Stimulated activated CD4-positive, alpha-beta T cell treated with anti-CD3 and anti-CD28 coated beads, Interleukin-1b, Interleukin-23, amount 100 ng/mL, for 48 hours (primary cell): ENCODE data around the gene FAM3A.

Source experiments
- DNase-seq: peaks from one replicate; pipeline ENCODE4 v3.0.0-alpha.2; 2020

Gene FAM3A

DNA sequence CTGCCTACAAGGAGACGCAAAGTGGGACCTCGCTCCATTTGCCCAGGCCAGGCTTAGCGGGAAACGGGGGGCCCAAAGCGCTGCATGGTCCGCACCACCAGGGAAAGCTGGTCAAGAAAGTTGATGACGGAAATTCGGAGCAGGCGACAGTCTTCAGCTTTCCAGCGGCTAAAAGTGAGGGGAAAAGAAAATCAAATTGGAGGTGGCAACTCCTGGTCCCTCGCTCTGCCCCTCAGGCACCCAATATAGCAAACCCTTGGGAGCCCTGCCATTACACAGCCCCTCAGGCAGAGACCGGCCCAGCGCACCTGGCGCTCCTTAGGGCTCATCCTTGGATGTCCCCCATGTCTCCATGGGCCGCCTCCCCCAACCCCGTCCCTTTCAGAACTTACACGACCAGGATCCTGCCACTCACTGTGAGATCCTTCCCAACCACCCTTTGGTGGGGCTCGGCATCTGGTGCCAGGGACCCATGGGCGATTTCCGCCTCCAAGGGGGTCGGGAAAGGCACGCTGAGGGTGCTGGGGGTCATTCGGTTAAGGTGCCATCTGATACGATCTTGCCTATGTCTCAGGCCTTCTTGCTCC lies 38.0 kb downstream of the FAM3A start:
- no peak for DNase-seq

DNA sequence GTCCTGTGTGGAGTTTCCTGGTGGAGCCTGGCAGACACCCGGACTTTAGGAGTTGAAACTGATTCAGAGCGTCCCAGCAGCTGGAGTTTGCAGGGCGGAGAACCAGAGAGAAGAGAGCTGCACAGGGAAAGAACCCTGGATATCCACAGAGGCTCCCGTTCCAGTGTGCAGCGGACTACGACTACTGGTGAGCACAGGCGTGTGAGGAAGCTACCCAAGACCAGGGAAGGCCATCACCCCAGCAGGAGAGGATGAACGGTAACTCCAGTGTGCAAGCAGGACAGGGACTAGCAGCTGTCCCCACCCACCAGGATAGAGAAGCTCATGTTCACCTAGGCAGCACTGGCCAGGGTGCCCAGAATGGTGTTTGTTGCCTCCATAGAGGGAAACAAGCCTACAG lies 39.2 kb downstream of the FAM3A start:
- DNase-seq, result no peak

DNA sequence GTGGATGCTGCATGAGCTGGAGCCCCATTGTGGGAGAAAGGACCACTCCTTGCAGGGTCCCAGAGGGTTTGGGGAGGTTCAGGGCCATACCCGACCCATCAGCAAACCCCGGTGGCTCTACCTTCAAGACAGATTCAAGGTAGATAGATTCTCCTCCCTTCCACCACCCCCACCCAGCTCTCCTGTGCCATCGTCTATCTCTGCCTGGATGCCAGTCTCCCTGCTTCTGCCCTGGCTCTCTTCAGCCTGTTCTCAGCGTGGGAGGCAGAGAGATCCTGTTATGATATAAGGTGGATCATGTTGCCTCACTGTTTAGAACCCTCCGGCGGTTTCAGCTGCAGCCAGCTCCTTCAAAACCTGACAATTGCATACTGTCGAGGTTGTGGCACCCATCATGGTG lies 42.3 kb downstream of the FAM3A start:
- DNase-seq, result no peak

DNA sequence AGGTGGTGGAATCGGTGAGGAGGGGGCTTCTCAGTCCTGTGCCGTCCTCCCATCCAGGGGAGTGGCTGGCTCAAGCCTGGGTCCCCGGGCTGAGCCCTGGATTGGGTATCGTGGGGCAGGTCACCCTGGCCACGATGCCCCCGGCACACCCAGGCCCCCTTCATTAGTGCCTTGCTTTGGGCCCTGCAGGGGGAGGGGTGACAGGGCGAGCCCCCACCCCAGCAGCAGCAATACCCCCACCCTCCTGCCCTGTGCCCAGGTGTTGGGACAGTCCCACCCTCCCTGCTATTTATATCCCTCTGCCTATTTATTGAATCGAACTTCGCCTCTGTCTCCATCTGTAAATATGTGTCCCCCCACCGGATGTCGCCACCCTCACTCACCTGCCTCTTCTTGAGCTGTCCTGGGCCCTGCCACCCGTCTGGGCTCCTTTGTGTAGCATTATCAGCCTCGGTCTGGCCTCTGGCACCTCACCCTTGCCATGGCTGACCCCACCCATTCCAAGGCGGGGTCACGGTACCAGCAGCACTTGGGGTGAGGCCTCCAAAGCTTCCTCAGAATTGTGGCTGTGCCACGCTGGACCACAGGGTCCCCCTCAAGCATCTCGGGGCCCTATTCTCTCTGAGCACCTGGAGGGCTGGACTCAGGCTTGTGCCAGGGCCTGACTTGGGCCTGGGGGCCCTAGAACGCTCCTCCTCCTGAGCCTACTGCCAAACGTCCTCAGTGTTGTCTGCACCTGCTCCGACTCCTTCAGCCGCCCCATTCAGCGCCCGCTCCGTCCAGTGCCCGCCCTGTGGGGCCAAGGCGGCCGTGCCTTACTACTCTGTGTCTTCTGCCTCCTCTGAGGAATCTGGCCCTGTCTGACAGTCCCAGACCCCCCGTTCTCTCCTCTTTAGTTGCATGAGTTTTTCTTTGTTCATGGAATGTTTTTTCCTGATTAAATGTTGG lies 43.1 kb downstream of the FAM3A start:
- DNase-seq, result no peak

DNA sequence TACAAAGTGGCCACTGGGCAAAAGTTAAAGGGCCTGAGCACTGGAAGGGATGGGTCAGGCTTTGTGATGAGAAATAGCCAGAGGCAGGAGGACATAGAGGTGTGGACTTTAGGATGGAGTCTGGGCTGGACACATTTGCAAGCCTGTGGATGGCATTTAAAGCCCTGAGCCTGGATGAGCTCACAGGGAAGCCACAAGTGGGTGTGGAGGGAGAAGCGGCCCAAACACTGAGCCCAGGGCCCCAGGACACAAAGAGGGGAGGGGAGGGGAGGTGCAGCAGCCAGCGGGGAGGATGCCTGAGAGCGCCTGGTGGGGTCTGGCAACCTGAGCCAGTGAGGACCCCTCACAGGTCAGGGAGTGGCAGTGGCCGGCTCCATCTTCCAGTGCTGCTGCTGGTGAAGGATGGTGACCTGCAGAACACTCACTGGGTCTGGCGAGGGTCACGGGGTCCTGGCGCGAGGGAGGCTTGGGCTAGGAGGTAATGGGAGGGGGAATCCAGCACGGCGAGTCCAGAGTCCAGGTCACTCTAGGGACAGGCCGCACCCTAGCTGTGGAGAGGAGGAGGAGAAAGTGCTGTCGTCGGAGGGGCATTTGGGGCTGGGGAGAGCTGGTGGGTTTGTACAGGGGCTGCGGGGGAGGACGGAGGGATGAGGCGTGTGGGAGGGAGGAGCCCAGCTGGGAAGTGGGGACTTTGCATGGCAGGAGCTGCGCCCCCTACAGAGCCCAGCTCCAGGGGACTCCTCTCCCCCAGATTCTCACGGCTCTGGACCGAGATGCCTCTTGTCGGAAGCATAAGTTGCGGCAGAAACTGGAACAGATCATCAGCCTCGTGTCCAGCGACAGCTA lies 44.0 kb downstream of the FAM3A start:
- DNase-seq, result no peak

DNA sequence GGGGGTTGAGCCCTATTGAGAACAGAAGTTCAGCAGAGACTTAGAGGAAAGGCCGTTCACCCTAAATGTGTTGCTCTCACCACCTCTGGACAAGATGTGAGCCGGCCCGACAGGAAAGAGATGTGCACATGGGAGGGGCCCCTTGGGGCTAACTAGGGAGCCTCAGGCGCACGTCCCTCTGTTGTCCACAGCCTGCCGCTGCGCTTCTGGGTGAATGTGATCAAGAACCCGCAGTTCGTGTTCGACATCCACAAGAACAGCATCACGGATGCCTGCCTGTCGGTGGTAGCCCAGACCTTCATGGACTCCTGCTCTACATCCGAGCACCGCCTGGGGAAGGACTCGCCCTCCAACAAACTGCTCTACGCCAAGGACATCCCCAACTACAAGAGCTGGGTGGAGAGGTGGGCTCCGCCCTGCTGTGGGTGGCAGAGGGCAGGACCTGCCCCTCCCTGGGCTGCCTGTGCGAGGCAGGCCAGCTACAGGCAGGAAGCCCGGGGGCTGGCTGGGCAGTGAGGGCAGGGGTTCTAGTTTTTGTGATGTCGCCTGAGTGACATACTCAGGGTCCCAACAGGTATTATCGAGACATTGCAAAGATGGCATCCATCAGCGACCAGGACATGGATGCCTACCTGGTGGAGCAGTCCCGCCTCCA lies 45.0 kb downstream of the FAM3A start:
- no peak for DNase-seq

DNA sequence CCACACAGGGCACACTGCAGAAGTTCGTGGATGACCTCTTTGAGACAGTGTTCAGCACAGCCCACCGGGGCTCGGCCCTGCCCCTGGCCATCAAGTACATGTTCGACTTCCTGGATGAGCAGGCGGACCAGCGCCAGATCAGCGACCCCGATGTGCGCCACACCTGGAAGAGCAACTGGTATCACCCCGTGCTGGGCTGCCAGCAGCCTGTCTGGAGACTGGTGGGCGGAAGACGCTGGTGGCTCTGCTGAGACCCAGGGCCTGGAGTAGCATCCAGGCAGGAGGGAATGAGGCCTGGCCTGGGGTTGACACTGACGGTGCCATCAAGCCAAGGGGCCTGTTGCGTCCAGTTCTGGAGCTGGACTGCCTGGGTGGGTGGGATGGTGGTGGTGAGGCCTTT lies 45.6 kb downstream of the FAM3A start:
- no peak for DNase-seq

DNA sequence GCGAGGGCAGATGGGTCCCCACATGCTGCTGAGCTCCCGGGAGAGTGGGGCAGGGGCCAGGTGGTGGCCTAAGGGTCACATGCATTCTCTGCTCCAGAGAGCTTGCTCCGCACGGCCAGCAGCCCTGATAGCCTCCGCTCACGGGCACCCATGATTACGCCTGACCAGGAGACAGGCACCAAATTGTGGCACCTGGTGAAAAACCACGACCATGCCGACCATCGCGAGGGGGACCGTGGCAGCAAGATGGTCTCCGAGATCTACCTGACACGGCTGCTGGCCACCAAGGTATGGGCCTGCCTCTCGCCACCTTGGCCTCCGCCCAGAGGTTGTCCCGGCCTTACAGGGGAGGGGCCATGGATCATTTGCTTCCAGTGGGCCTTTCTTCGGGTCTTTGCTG lies 46.2 kb downstream of the FAM3A start:
- no peak for DNase-seq

DNA sequence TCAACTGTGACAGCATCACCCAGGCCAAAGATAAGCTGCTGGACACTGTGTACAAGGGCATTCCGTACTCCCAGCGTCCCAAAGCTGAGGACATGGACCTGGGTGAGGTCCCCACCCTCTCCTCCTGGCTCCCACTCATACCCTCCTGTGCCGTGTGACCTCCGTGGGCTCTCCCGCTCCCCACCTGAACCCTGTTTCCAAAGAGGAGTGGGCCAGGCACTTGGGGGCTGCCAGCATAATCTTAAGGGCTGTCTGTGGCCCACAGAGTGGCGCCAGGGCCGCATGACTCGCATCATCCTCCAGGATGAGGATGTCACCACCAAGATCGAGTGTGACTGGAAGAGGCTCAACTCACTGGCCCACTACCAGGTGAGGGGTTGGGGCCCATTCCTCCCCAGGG lies 46.9 kb downstream of the FAM3A start:
- DNase-seq, result no peak

DNA sequence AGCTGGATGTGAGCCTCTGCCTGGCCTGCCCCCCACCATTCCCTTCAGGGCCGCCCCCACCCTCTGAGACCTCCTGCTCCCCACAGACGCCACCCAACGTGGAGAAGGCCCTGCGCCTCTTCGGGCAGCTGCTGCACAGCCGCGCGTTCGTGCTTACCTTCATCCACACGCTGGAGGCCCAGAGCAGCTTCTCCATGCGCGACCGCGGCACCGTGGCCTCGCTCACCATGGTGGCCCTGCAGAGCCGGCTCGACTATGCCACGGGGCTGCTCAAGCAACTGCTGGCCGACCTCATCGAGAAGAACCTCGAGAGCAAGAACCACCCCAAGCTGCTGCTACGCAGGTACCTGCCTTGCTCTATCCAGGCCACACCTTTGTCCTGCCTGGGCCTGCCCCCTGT lies 47.8 kb downstream of the FAM3A start:
- DNase-seq, result no peak

DNA sequence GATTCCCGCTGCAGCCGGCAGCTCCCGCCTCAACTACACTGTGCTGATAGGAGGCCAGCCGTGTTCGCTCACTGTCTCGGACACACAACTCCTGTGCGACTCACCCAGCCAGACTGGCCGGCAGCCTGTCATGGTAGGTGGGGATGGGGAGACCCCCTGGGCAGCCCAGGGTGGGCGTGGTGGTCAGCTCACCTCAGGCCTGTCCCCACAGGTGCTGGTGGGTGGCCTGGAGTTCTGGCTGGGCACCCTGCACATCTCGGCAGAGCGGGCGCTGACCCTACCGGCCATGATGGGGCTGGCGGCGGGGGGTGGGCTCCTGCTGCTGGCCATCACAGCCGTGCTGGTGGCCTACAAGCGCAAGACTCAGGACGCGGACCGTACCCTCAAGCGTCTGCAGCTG lies 48.5 kb downstream of the FAM3A start:
- DNase-seq, result no peak

DNA sequence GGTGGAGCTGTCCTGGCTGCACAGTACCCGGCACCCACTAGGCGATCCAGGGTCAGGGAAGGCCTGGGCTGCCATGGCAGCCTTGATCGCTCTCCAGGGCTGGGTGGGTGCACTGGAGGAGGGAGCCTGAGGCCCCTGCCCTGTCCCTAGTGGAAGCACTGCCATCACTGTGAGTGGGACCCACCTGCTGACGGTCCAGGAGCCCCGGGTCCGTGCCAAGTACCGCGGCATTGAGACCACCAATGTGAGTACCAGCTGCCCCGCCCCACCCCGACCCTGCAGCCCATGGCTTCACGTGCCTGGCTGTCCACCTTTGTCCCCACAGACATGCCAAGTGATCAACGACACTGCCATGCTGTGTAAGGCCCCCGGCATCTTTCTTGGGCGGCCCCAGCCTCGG lies 49.1 kb downstream of the FAM3A start:
- DNase-seq, result no peak

DNA sequence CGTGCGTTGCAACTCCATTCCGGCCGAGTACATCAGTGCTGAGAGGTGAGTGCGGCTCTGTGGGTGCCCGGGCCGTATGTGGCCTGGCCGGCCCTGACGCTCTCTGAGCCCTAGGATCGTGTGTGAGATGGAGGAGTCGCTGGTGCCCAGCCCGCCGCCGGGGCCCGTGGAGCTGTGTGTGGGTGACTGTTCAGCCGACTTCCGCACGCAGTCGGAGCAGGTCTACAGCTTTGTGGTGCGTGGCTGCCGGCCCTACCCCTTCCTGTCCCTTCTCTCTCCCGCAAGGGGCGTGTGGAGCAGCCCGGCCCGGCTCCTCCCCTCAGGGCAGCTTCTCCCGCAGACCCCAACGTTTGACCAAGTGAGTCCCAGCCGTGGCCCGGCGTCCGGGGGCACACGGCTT lies 50.0 kb downstream of the FAM3A start:
- DNase-seq, result no peak

DNA sequence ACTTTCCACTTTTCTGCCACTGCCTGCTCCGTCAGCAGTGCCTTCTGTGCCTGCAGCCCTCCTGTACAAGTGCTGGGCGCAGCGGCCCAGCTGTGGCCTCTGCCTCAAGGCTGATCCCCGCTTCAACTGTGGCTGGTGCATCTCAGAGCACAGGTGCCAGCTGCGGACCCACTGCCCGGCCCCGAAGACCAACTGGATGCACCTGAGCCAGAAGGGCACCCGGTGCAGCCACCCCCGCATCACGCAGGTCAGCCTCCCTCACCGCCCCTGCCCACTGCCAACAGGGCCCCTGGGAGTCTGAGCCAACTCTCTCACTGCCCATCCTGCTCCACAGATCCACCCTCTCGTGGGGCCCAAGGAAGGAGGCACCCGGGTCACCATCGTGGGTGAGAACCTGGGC lies 50.4 kb downstream of the FAM3A start:
- no peak for DNase-seq

DNA sequence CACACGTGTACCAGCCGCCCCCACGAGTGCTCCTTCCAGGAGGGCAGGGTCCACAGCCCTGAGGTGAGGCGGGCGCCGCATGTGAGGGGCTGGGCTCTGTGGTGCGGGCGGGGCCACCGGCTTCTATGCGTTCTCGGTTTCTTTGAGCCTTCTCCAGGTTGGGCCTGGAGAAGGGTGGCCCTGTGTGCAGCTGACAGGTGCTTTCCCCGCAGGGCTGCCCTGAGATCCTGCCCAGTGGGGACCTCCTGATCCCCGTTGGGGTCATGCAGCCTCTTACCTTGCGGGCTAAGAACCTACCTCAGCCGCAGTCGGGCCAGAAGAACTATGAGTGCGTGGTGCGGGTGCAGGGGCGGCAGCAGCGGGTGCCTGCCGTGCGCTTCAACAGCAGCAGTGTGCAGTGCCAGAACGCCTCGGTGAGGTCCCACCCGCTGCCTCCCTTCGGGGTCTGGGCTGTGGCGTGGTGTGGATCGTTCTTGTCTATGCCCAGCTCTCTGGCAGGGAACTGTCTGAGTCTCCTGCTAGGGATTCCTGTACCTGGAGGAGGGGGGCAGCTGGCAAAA lies 51.1 kb downstream of the FAM3A start:
- no peak for DNase-seq

DNA sequence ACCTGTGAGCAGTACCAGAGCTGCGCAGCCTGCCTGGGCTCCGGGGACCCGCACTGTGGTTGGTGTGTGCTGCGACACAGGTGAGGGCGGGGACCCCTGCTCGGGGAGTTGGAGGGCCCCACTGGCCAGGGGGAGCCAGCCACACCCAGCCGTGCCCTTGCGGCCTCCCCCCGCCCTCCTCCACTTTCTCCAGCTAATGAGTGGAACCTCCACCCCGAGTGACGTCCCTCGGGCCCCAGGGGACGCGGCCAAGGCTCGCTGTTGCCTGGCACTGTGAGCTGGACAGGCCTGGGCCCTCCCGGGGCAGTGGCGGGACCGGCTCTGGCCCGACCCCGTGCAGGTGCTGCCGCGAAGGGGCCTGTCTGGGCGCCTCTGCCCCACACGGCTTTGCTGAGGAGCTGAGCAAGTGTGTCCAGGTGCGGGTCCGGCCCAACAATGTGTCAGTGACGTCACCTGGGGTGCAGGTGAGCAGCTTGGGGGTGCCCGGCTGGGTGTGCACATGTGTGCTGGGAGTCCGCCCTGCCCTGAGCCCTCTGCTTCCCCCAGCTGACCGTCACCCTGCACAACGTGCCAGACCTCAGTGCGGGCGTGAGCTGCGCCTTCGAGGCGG lies 52.3 kb downstream of the FAM3A start:
- no peak for DNase-seq

DNA sequence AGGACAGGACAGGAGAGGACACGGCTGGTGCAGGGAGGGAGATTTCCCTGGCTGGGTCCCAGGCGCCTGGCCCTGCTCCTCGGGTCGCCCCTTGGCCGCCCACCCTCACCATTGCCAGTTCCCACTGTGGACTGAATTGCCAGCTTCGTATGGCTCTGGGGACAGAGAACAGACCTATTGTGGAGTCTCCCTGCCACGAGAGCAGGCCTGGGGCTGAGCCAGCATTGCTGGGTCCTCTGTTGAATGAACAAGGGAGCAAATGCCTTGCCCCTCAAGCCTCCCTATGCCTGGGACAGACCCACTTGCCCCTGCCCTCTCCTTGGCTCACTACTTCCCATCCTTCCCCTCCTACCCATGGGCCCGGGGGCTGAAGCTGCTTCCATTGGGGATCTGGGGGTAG lies 53.6 kb downstream of the FAM3A start:
- no peak for DNase-seq

DNA sequence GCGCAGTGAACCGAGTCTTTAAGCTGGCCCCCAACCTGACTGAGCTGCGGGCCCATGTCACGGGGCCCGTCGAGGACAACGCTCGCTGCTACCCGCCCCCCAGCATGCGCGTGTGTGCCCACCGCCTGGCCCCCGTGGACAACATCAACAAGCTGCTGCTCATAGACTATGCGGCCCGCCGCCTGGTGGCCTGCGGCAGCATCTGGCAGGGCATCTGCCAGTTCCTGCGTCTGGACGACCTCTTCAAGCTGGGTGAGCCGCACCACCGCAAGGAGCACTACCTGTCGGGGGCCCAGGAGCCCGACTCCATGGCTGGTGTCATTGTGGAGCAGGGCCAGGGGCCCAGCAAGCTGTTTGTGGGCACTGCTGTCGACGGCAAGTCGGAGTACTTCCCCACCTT lies 55.7 kb downstream of the FAM3A start:
- no peak for DNase-seq

DNA sequence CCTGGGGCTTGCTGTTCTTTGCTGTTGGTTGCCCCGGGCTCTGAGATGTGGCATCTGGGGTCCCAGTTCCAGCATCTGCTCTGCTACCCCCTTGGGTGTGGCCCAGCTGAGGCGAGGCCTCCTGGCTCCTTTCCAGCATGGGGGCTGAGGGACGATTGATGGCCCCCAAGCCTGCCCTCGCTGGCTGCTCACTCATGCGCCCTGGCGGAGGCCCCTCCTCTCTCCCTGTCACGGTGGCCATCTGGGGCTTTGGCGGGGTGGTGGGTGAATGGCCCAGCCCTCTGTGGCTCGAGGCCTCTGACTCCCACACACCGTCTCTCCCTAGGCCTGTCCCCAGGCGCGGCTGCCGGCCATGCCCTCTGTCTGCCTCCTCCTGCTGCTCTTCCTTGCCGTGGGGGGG lies 56.2 kb downstream of the FAM3A start:
- DNase-seq, result no peak

DNA sequence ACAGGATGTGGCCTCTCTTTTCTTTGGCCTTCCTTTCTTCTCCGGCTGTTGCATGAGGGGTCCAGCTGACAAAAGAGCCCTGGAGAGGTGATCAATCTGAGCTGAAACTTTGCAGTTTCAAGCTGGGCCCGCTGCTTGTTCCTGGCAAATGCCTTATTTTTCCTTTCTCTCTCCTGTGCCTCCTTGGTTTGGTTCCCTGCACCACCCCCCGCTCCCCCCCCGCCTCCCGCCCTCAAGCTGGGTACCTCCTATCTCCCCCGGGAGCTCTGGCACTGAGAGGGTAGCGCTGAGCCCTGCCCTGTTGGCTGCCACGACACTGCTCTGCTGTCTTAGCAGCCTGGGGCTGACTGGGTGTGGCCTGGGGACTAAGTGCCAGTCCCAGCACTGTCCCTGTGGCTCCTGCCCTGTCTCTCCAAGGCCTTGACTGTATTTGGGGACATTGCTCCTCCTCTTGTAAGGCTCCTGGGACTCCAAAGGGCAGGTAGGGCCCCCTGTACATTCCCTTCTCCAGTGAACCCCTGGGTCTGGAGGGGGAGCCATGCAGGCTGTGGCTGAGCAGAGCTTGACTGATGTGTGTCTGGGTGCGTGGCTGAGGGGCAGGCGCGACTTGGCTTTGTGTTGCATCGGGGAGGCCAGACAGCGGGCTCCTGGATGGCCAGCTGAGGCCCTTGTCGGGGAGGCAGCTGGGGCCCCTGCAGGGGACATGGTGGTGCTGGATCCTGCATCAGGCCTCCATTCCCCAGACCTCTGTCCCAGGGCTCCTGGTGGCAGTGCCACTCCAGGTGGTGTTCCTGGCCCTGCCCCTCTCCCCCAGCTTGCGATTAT lies 56.9 kb downstream of the FAM3A start:
- no peak for DNase-seq
